GM12878 (cell line): ENCODE data around the gene GPR153. TPM values are rescaled to one million over a fixed set of nuclear protein-coding genes. Genes with fewer than 3 reads are reported as not detected.

Source experiments
- ATAC-seq: fragments of 200-7000 bp; cut with Tn5 transposase; 3 replicates; pipeline ENCODE4 v1.9.1; 2020; ENCODE audit warnings: mild to moderate bottlenecking, moderate library complexity
- BruUV-seq: library from RNA; stranded (reverse); fragments of 400-500 nt; replicated peaks from 2 replicates; lab custom pipeline; 2021; lab: Mats Ljungman, UMichigan
- CTCF ChIA-PET: fragments of 300-600 bp; sonication (Branson Sonifier 250); formaldehyde crosslinking; extraction: SDS; loops from one replicate; lab custom pipeline; 2021; ENCODE audit warnings: inconsistent platforms; lab: Yijun Ruan, JAX
- POLR2A ChIA-PET: fragments of 350-600 bp; formaldehyde crosslinking; extraction: SDS; loops from one replicate; lab custom pipeline; 2021; ENCODE audit warnings: inconsistent platforms; lab: Charles Lee
- RAD21 ChIA-PET: fragments of 300-600 bp; sonication (Branson Sonifier 250); formaldehyde crosslinking; loops from one replicate; lab custom pipeline; 2023; ENCODE audit warnings: antibody characterized with exemption; ENCODE audit not compliant: unreplicated experiment; lab: Charles Lee
- SMC1A ChIA-PET: fragments of 300-600 bp; sonication (Branson Sonifier 250); formaldehyde crosslinking; loops from one replicate; lab custom pipeline; 2023; ENCODE audit not compliant: unreplicated experiment, uncharacterized antibody; lab: Charles Lee
- DNase-seq: peaks from one replicate; pipeline ENCODE4 v3.0.0-alpha.2; 2011; ENCODE audit warnings: low read depth, low spot score
- FAIRE-seq: peaks from 3 replicates; lab custom pipeline; 2011; peaks lifted over from hg19 to GRCh38; lab: Jason Lieb, UNC
- H2AFZ ChIP-seq: 2 replicates; pipeline ENCODE4 v1.6.0; 2011; ENCODE audit warnings: low read depth, low read length, control low read depth; ENCODE audit not compliant: control insufficient read depth
- H3K27ac ChIP-seq: 2 replicates; pipeline ENCODE4 v1.5.1; 2011; ENCODE audit warnings: control low read depth; ENCODE audit not compliant: control insufficient read depth, insufficient read depth
- H3K27me3 ChIP-seq, 2 experiments: replicated peaks in 1 of 2; 2 replicates each; pipeline versions ENCODE4 v1.6.0 to v1.6.1; 2011; ENCODE audit warnings: low read length in 1 of 2; ENCODE audit not compliant: control insufficient read depth in 2 of 2, insufficient read depth in 2 of 2
- H3K36me3 ChIP-seq, 2 experiments: 2 replicates each; pipeline ENCODE4 v1.5.1; 2011; ENCODE audit warnings: low read length in 1 of 2; ENCODE audit not compliant: control insufficient read depth in 2 of 2, insufficient read depth in 2 of 2
- H3K4me1 ChIP-seq: 2 replicates; pipeline ENCODE4 v1.6.1; 2011; ENCODE audit warnings: mild to moderate bottlenecking, low read length, moderate library complexity, mixed read lengths; ENCODE audit not compliant: control insufficient read depth, insufficient read depth
- H3K4me2 ChIP-seq: 2 replicates; pipeline ENCODE4 v1.6.0; 2011; ENCODE audit warnings: control low read depth; ENCODE audit not compliant: control insufficient read depth, insufficient read depth
- H3K4me3 ChIP-seq: fragments of 200-600 bp; sonication (generic); 2 replicates; pipeline ENCODE4 v1.5.1; 2016
- H3K79me2 ChIP-seq: 2 replicates; pipeline ENCODE4 v1.6.0; 2011; ENCODE audit warnings: low read length; ENCODE audit not compliant: control insufficient read depth, insufficient read depth
- H3K9ac ChIP-seq: 2 replicates; pipeline ENCODE4 v1.8.0; 2011; ENCODE audit warnings: low read length, control low read depth, mixed read lengths; ENCODE audit not compliant: control insufficient read depth, insufficient read depth
- H3K9me3 ChIP-seq: replicated peaks from 3 replicates; pipeline ENCODE4 v1.5.1; 2011; ENCODE audit warnings: mild to moderate bottlenecking, low read length; ENCODE audit not compliant: control insufficient read depth, insufficient read depth
- H4K20me1 ChIP-seq: 2 replicates; pipeline ENCODE4 v1.6.0; 2011; ENCODE audit not compliant: control insufficient read depth, insufficient read depth
- BMI1 ChIP-seq: fragments of 450-650 bp; IDR thresholded peaks from 2 replicates; pipeline ENCODE4 v1.6.1; 2016; ENCODE audit warnings: mild to moderate bottlenecking, moderate library complexity, borderline replicate concordance
- CHD1 ChIP-seq: IDR thresholded peaks from 2 replicates; pipeline ENCODE4 v1.6.1; 2012; ENCODE audit warnings: low read depth, low read length, improper control_type of control experiment
- JUND ChIP-seq: IDR thresholded peaks from 2 replicates; pipeline ENCODE4 v1.6.1; 2012; ENCODE audit warnings: low read depth, mild to moderate bottlenecking, low read length, improper control_type of control experiment, moderate library complexity
- MLLT1 ChIP-seq: fragments of 450-650 bp; IDR thresholded peaks from 2 replicates; pipeline ENCODE4 v1.6.1; 2016; ENCODE audit warnings: mild to moderate bottlenecking
- NFYB ChIP-seq: IDR thresholded peaks from 2 replicates; pipeline ENCODE4 v1.6.1; 2011; ENCODE audit warnings: low read depth, mild to moderate bottlenecking, low read length, improper control_type of control experiment, moderate library complexity; ENCODE audit not compliant: insufficient read depth
- SREBF2 ChIP-seq: IDR thresholded peaks from 2 replicates; pipeline ENCODE4 v1.6.1; 2012; ENCODE audit warnings: mild to moderate bottlenecking, low read length
- SUPT20H ChIP-seq: IDR thresholded peaks from 2 replicates; pipeline ENCODE4 v1.6.1; 2011; ENCODE audit warnings: low read depth, mild to moderate bottlenecking, low read length, moderate library complexity, borderline replicate concordance; ENCODE audit not compliant: control insufficient read depth
- WGBS: methylation state at CpG from one replicate; pipeline ENCODE4 v1.1.6; 2016; ENCODE audit warnings: low lambda C conversion rate; ENCODE audit not compliant: insufficient replicate concordance, insufficient coverage; ENCODE audit errors: missing lambda C conversion rate; 5-methylcytosine and 5-hydroxymethylcytosine counted together
- in situ Hi-C: fragments of 300-500 bp; cut with MboI; formaldehyde crosslinking; loops from 9 replicates; pipeline ENCODE4 v1.14.3; 2018; ENCODE audit warnings: mixed read lengths
- intact Hi-C: fragments of 100-400 bp; cut with micrococcal nuclease; formaldehyde crosslinking; loops from one replicate; pipeline ENCODE4 v1.14.2; 2022; ENCODE audit not compliant: unreplicated experiment
- polyA plus RNA-seq, 11 experiments: library from polyadenylated mRNA; depleted of rRNA in 4 of 11; unstranded in 6 of 11; stranded (reverse) in 5 of 11; fragments of >200 nt; fragmentation: Nextera tagmentation in 4 of 11; fragmentation: Illumina TruSeq in 1 of 11; extraction: Ambion mirVana in 4 of 11; extraction: Trizol in 1 of 11; gene quantifications; 1 replicate in 1 of 11; 2 replicates in 10 of 11; pipeline versions ENCODE4 v1.2.1 to v1.2.3, GENCODE V29; 2011 to 2016; ENCODE audit warnings: inconsistent platforms in 2 of 11, missing spikeins in 2 of 11, low read depth in 1 of 11
- total RNA-seq, 4 experiments: library from RNA; depleted of rRNA in 3 of 4; stranded (reverse); fragments of >200 nt in 3 of 4; fragmentation: Illumina TruSeq in 1 of 4; extraction: Trizol in 1 of 4; gene quantifications; 2 replicates each; pipeline versions ENCODE4 v1.2.1 to v1.2.3, GENCODE V29; 2013 to 2021
- TF ChIP-seq, protein P1 (sequence below): fragments of 450-650 bp; IDR thresholded peaks from 2 replicates; pipeline ENCODE4 v1.6.1; 2014; ENCODE audit warnings: mild to moderate bottlenecking

Gene GPR153
- total and polyA plus RNA-seq, 10 of the 15 experiments (the other 5 are each of a cell fraction or from before 2014, with no cell fraction given), result 0.04 to 2.2 (median 0.54) TPM

DNA sequence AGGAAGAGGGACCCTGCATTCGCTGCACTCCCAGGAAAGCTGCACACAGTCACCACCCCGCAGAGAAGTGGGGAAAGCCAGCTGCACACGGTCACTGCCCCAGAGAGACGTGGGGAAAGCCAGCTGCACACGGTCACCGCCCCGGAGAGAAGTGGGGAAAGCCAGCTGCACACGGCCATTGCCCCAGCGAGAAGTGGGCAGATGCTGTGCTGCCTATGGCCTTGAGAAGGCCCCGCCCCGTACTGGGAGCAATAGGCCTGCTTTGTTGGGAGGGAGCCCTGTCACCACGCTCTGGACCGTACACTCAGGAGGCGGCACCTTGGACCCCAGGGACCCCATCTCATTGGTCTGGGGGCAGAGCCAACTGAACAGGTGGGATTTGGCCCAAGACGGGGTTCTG is 4.3 kb upstream of the GPR153 start:
- WGBS, result 44% methylated on average over 15 of the region's 15 CpGs
- Histone ChIP-seq H2AFZ (no peak overlapping the region), H3K27ac (no peak overlapping the region), H3K9me3 (no peaks in the 10 kb centered on the region), H3K4me1 (no peaks in the 10 kb centered on the region; the same call in 1 of the 2 replicates), H3K4me3 (no peak overlapping the region), H3K27me3 (no peaks in the 10 kb centered on the region), H3K4me2 (no peak overlapping the region), H4K20me1 (no peaks in the 10 kb centered on the region; the same call in 1 of the 2 replicates), H3K36me3 (peaks cover 0 to 4% of the 10 kb centered on the region in 2 experiments; a peak in 2 of 4 replicates), H3K79me2 (no peaks in the 10 kb centered on the region), H3K9ac (no peak overlapping the region)
- ChIA-PET RAD21 (no interaction called here), SMC1A (no interaction called here), POLR2A (no interaction called here), CTCF (no interaction called here)
- DNase-seq (no peak), FAIRE-seq (no peak), ATAC-seq (no peak)
- intact Hi-C loops, result no loop called here
- in situ Hi-C loops, result no loop called here
- TF ChIP-seq SUPT20H, result no peak
- no TSS peak for BruUV-seq

- BruUV-seq, result no TSS peak
- 77% methylated on average over 7 of the region's 7 CpGs for WGBS
- FAIRE-seq (no peak), DNase-seq (no peak), ATAC-seq (no peak)
- intact Hi-C loops, result no loop called here
- in situ Hi-C loops, result no loop called here
- TF ChIP-seq NFYB (no peak), CHD1 (no peak), BMI1 (no peak), MLLT1 (no peak), SREBF2 (no peak), JUND (no peak)
- TF ChIP-seq, protein P1, sequence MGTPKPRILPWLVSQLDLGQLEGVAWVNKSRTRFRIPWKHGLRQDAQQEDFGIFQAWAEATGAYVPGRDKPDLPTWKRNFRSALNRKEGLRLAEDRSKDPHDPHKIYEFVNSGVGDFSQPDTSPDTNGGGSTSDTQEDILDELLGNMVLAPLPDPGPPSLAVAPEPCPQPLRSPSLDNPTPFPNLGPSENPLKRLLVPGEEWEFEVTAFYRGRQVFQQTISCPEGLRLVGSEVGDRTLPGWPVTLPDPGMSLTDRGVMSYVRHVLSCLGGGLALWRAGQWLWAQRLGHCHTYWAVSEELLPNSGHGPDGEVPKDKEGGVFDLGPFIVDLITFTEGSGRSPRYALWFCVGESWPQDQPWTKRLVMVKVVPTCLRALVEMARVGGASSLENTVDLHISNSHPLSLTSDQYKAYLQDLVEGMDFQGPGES, result no peak
- H4K20me1 ChIP-seq, result no peaks in the 10 kb centered on the region
- ChIA-PET CTCF (no interaction called here), POLR2A (no interaction called here), SMC1A (no interaction called here), RAD21 (no interaction called here)
- no peak overlapping the region for H3K9ac ChIP-seq
- H3K36me3 ChIP-seq, result peaks cover 0 to 4% of the 10 kb centered on the region in 2 experiments; a peak in 2 of 4 replicates
- H3K27me3 ChIP-seq, result no peaks in the 10 kb centered on the region; a peak in 1 of 4 replicates
- no peak overlapping the region for H3K4me2 ChIP-seq
- H3K27ac ChIP-seq, result no peak overlapping the region
- no peak overlapping the region for H2AFZ ChIP-seq
- H3K79me2 ChIP-seq, result no peaks in the 10 kb centered on the region
- no peaks in the 10 kb centered on the region for H3K9me3 ChIP-seq
- peaks cover 3% of the 10 kb centered on the region; the same call in 1 of the 2 replicates for H3K4me1 ChIP-seq
- no peak overlapping the region for H3K4me3 ChIP-seq
These were observed 2.8 kb upstream of the GPR153 start for GRCh38 chr1:6263716-6264115.
